A673 (cell line): Measurements from ENCODE around the gene HMCES. TPM values are rescaled to one million over a fixed set of nuclear protein-coding genes. Genes with fewer than 3 reads are reported as not detected.

Experiments used
- BruUV-seq: library from RNA; stranded (reverse); fragments of 400-500 nt; replicated peaks from 2 replicates; lab custom pipeline; 2021; lab: Mats Ljungman, UMichigan
- CTCF ChIA-PET: fragments of 300-600 bp; sonication (Branson Sonifier 250); formaldehyde crosslinking; loops from one replicate; lab custom pipeline; 2022; ENCODE audit warnings: antibody characterized with exemption; lab: Charles Lee
- POLR2A ChIA-PET: fragments of 300-600 bp; sonication (Branson Sonifier 250); formaldehyde crosslinking; loops from one replicate; lab custom pipeline; 2022; ENCODE audit warnings: antibody characterized with exemption; ENCODE audit not compliant: low non-redundant PET; lab: Charles Lee
- DNase-seq: peaks from one replicate; pipeline ENCODE4 v3.0.0-alpha.2; 2015; ENCODE audit warnings: low spot score
- H3K27ac ChIP-seq: fragments of 200-600 bp; sonication (generic); 2 replicates; pipeline ENCODE4 v1.5.1; 2016; ENCODE audit warnings: mixed run types, low read depth, mild to moderate bottlenecking, mixed read lengths, antibody characterized with exemption, low read length; ENCODE audit not compliant: poor library complexity, severe bottlenecking
- H3K27me3 ChIP-seq: fragments of 200-600 bp; sonication (generic); replicated peaks from 2 replicates; pipeline ENCODE4 v1.6.1; 2017; ENCODE audit warnings: mixed run types, low read depth, mild to moderate bottlenecking, mixed read lengths, antibody characterized with exemption, low read length; ENCODE audit not compliant: insufficient read depth, poor library complexity
- H3K36me3 ChIP-seq: fragments of 200-600 bp; sonication (generic); 2 replicates; pipeline ENCODE4 v1.6.1; 2016; ENCODE audit warnings: mixed run types, mild to moderate bottlenecking, mixed read lengths, antibody characterized with exemption, low read length; ENCODE audit not compliant: insufficient read depth, poor library complexity, severe bottlenecking
- H3K4me1 ChIP-seq: fragments of 200-600 bp; sonication (generic); 2 replicates; pipeline ENCODE4 v1.6.1; 2017; ENCODE audit warnings: mixed run types, mild to moderate bottlenecking, mixed read lengths, antibody characterized with exemption, low read length; ENCODE audit not compliant: insufficient read depth, poor library complexity, severe bottlenecking
- H3K4me3 ChIP-seq: fragments of 200-600 bp; sonication (generic); 2 replicates; pipeline ENCODE4 v1.5.1; 2016; ENCODE audit warnings: low read depth, mixed run types, mild to moderate bottlenecking, mixed read lengths, low read length; ENCODE audit not compliant: poor library complexity, severe bottlenecking
- H3K9me3 ChIP-seq: fragments of 200-600 bp; sonication (generic); 2 replicates; pipeline ENCODE4 v1.6.1; 2016; ENCODE audit warnings: mixed run types, low read depth, mild to moderate bottlenecking, mixed read lengths, antibody characterized with exemption, low read length; ENCODE audit not compliant: poor library complexity, severe bottlenecking
- CTCF ChIP-seq: fragments of 300-800, 200-600 bp; sonication (generic); conservative IDR thresholded peaks from 2 replicates; pipeline ENCODE4 v1.5.1; 2017; ENCODE audit warnings: low read depth, mild to moderate bottlenecking, antibody characterized with exemption, low read length, moderate library complexity, mixed read lengths
- EZH2 ChIP-seq: fragments of 200-600 bp; sonication (generic); IDR thresholded peaks from 2 replicates; pipeline ENCODE4 v1.6.1; 2017; ENCODE audit warnings: borderline replicate concordance, low read depth, mild to moderate bottlenecking, mixed read lengths, antibody characterized with exemption, low read length; ENCODE audit not compliant: poor library complexity, severe bottlenecking
- intact Hi-C: fragments of 100-400 bp; cut with micrococcal nuclease; formaldehyde crosslinking; loops from one replicate; pipeline ENCODE4 v1.10.0; 2022; ENCODE audit not compliant: unreplicated experiment
- total RNA-seq: library from RNA; stranded (reverse); gene quantifications from 2 replicates; pipeline ENCODE4 v1.2.3, GENCODE V29; 2021

Gene HMCES
- total RNA-seq, 1 experiment from 2014 or later, result 52.2 TPM

- Histone ChIP-seq H3K4me3 (no peak overlapping the region), H3K4me1 (peaks cover 11% of the 10 kb centered on the region), H3K27me3 (no peaks in the 10 kb centered on the region), H3K36me3 (no peaks in the 10 kb centered on the region), H3K9me3 (no peaks in the 10 kb centered on the region), H3K27ac (no peak overlapping the region)
- ChIA-PET POLR2A (no interaction called here), CTCF (no interaction called here)
- intact Hi-C loops, result no loop called here
- no TSS peak for BruUV-seq
- DNase-seq, result no peak
- TF ChIP-seq CTCF (no peak), EZH2 (no peak)
Observed at GRCh38 chr3:129313415-129313664, 34.7 kb downstream of the HMCES start.

- TF ChIP-seq EZH2, result no peak
- TF ChIP-seq CTCF, result no peak
- CTCF ChIA-PET, result no interaction called here
Observed at GRCh38 chr3:129313665-129314385, 35.2 kb downstream of the HMCES start.

GRCh38 chr3:129314386-129315222 is 35.9 kb downstream of the HMCES start:
- intact Hi-C loops, result no loop called here
- H3K36me3 ChIP-seq, result no peaks in the 10 kb centered on the region
- DNase-seq, result peak; percentile 88
- H3K4me1 ChIP-seq, result peaks cover 11% of the 10 kb centered on the region
- no peaks in the 10 kb centered on the region for H3K9me3 ChIP-seq
- H3K4me3 ChIP-seq, result peak overlapping the region; percentile 98
- H3K27ac ChIP-seq, result peak overlapping the region; percentile 88
- ChIA-PET CTCF (no interaction called here), POLR2A (interaction anchor here (0.7 kb wide), 1 partner anchor 53 kb away, joined by 3 read pairs; no protein-coding TSS in a partner anchor)
- TF ChIP-seq CTCF (0 out of 2 replicates have a peak, but pooled peaks have one; percentile 8), EZH2 (no peak)
- BruUV-seq, result no TSS peak
- H3K27me3 ChIP-seq, result no peaks in the 10 kb centered on the region

More at GRCh38 chr3:129313665-129314385, 35.2 kb downstream of the HMCES start:
- intact Hi-C loops, result no loop called here
- Histone ChIP-seq H3K4me3 (peak overlapping the region; percentile 98), H3K9me3 (no peaks in the 10 kb centered on the region), H3K36me3 (no peaks in the 10 kb centered on the region), H3K27me3 (no peaks in the 10 kb centered on the region), H3K27ac (peak overlapping the region; percentile 40), H3K4me1 (peaks cover 11% of the 10 kb centered on the region)
- POLR2A ChIA-PET, result no interaction called here
- BruUV-seq, result no TSS peak
- DNase-seq, result no peak
